ENCODE measurements around the gene RS1. TPM values are rescaled to one million over a fixed set of nuclear protein-coding genes. Genes with fewer than 3 reads are reported as not detected.

RS1 gene
- total and polyA plus RNA-seq, 2 donors (not counting 3 experiments of a cell fraction or from before 2014, with no cell fraction given): not detected

GRCh38 chrX:18714910-18715309, 43.0 kb upstream of the RS1 start:
- Histone ChIP-seq H3K9me1 (replicated peaks; ENCODE audit: control insufficient read depth, extremely low read depth, insufficient read depth, low read length) (no peaks in the 10 kb centered on the region), H4K20me1 (replicated peaks; ENCODE audit: control insufficient read depth, extremely low read depth, insufficient read depth, low read length) (no peaks in the 10 kb centered on the region), H3K4me3 (replicated peaks in 1 of 3; ENCODE audit: insufficient read depth in 1 of 3, low read depth in 1 of 3, low read length in 3 of 3) (no peak overlapping the region), H3K4me2 (ENCODE audit: insufficient read depth, low read length) (no peak overlapping the region), H3K4me1 (ENCODE audit: control insufficient read depth, extremely low read depth, insufficient read depth, low read length) (no peaks in the 10 kb centered on the region), H3K9ac (replicated peaks; ENCODE audit: extremely low read depth, insufficient read depth, low read length) (no peak overlapping the region), H3K79me2 (ENCODE audit: control insufficient read depth, insufficient read depth, low read length) (no peaks in the 10 kb centered on the region), H3K9me3 (replicated peaks; ENCODE audit: control insufficient read depth, insufficient read depth, low read length) (no peaks in the 10 kb centered on the region), H3K27me3 (ENCODE audit: control insufficient read depth in 2 of 2, insufficient read depth in 2 of 2, low read length in 2 of 2) (no peaks in the 10 kb centered on the region), H3K27ac (ENCODE audit: insufficient read depth, low read depth, low read length) (no peak overlapping the region), H2AFZ (ENCODE audit: low read depth, low read length) (no peak overlapping the region), H3K36me3 (ENCODE audit: control insufficient read depth in 2 of 2, extremely low read depth in 1 of 2, insufficient read depth in 2 of 2, low read length in 2 of 2) (no peaks in the 10 kb centered on the region)
- no TSS peak for BruUV-seq (replicated peaks)
- ChIA-PET POLR2A (no interaction called here), CTCF (no interaction called here)
- intact Hi-C loops (cut with micrococcal nuclease): no loop called here
- TF ChIP-seq POLR2AphosphoS5 (IDR thresholded peaks at IDR 0.05; ENCODE audit: insufficient read depth, low read depth, low read length) (no peak), JUN (IDR thresholded peaks at IDR 0.05; ENCODE audit: borderline replicate concordance, insufficient read depth, insufficient read length, low read depth) (no peak), POLR2A (IDR thresholded peaks at IDR 0.05; ENCODE audit: low read depth, low read length) (no peak), MYC (IDR thresholded peaks at IDR 0.05; ENCODE audit: low read depth, low read length) (no peak), MAX (IDR thresholded peaks at IDR 0.05; ENCODE audit: insufficient read depth, insufficient read length) (no peak), EZH2 (IDR thresholded peaks at IDR 0.05; ENCODE audit: borderline replicate concordance, low read depth, low read length, severe bottlenecking) (no peak), CTCF (IDR thresholded peaks at IDR 0.05; ENCODE audit: extremely low read depth in 1 of 2, insufficient read depth in 1 of 2, low read depth in 1 of 2, low read length in 2 of 2) (no peak), GATA2 (IDR thresholded peaks at IDR 0.05; ENCODE audit: insufficient read depth, insufficient read length, low read depth, low read length) (no peak), FOS (IDR thresholded peaks at IDR 0.05; ENCODE audit: borderline replicate concordance, insufficient read depth, low read length) (no peak)
- FAIRE-seq: no peak
- dilution Hi-C loops (cut with MboI; ENCODE audit: extremely low pct_ligation_motif_present, low sequenced_read_pairs): no loop called here
- DNase-seq (ENCODE audit: low read depth, low spot score): no peak

Measured in endothelial cell of umbilical vein (primary cell).